Suprapubic skin (tissue), 3 donors: ENCODE measurements around the gene WDR36.

Source experiments
- POLR2A ChIP-seq, 2 donors: fragments of 450-650 bp; IDR thresholded peaks; one replicate each; pipeline ENCODE4 v1.6.1; 2017; ENCODE audit warnings: antibody characterized with exemption in 2 of 2, mild to moderate bottlenecking in 2 of 2, moderate library complexity in 2 of 2
- TF ChIP-seq, protein P1 (sequence below), 2 donors: fragments of 200-600 bp in 1 of 2; fragments of 450-650 bp in 1 of 2; sonication (generic) in 1 of 2; IDR thresholded peaks; one replicate each; pipeline ENCODE4 v1.5.1; 2016 to 2019; ENCODE audit warnings: antibody characterized with exemption in 2 of 2, mild to moderate bottlenecking in 1 of 2, moderate library complexity in 1 of 2

DNA sequence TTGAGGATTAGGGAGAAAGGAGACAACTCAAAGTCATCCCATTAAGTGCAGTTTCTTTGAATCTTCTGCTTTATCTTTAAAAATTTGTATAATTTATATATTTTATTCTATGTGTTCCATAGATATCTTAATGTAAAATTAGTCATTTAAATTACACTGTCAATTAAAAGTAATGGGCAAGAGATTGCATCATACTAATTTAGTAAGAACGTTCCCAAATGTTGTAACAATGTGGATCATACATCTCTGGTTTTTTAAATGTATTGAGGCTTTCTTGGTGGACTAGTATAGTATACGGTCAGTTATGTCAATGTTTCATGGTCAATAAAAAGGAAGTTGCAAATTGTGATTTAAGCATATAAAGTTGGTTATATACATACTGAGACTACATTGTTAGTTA is 14.5 kb upstream of the WDR36 start:
- no peak for TF ChIP-seq POLR2A (IDR thresholded peaks at IDR 0.05)
- TF ChIP-seq, protein P1, sequence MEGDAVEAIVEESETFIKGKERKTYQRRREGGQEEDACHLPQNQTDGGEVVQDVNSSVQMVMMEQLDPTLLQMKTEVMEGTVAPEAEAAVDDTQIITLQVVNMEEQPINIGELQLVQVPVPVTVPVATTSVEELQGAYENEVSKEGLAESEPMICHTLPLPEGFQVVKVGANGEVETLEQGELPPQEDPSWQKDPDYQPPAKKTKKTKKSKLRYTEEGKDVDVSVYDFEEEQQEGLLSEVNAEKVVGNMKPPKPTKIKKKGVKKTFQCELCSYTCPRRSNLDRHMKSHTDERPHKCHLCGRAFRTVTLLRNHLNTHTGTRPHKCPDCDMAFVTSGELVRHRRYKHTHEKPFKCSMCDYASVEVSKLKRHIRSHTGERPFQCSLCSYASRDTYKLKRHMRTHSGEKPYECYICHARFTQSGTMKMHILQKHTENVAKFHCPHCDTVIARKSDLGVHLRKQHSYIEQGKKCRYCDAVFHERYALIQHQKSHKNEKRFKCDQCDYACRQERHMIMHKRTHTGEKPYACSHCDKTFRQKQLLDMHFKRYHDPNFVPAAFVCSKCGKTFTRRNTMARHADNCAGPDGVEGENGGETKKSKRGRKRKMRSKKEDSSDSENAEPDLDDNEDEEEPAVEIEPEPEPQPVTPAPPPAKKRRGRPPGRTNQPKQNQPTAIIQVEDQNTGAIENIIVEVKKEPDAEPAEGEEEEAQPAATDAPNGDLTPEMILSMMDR (IDR thresholded peaks at IDR 0.05): no peak
